Activated CD4-positive, alpha-beta memory T cell treated with anti-CD3 and anti-CD28 coated beads, Interleukin-2, amount 10 ng/mL, durations not matched to agents 7 days and 5 days (primary cell): ENCODE data around the gene RLN3. TPM values are rescaled to one million over a fixed set of nuclear protein-coding genes. Genes with fewer than 3 reads are reported as not detected.
A peak's percentile ranks its signal among the peaks of the same experiment; 100 is the strongest.

Experiments used
- CTCF ChIA-PET: fragments of 350-600 bp; sonication (Branson Sonifier 250); formaldehyde crosslinking; loops from one replicate; lab custom pipeline; 2021; ENCODE audit warnings: antibody characterized with exemption, inconsistent platforms; lab: Charles Lee
- POLR2A ChIA-PET: fragments of 350-600 bp; sonication (Branson Sonifier 250); formaldehyde crosslinking; loops from one replicate; lab custom pipeline; 2021; ENCODE audit warnings: antibody characterized with exemption; lab: Charles Lee
- DNase-seq: peaks from one replicate; pipeline ENCODE4 v3.0.0-alpha.2; 2020
- H3K27ac Mint-ChIP-seq: one replicate; pipeline ENCODE4 v1.8.0; 2021; ENCODE audit warnings: mild to moderate bottlenecking, mixed read lengths
- H3K27me3 Mint-ChIP-seq: one replicate; pipeline ENCODE4 v1.8.0; 2021; ENCODE audit warnings: mixed read lengths
- H3K36me3 Mint-ChIP-seq: one replicate; pipeline ENCODE4 v1.8.0; 2021; ENCODE audit warnings: low read depth, mixed read lengths
- H3K4me1 Mint-ChIP-seq: one replicate; pipeline ENCODE4 v1.8.0; 2021; ENCODE audit warnings: mixed read lengths
- H3K4me3 Mint-ChIP-seq: one replicate; pipeline ENCODE4 v1.8.0; 2021; ENCODE audit warnings: mild to moderate bottlenecking, mixed read lengths
- H3K9me3 Mint-ChIP-seq: one replicate; pipeline ENCODE4 v1.8.0; 2021; ENCODE audit warnings: mixed read lengths
- total RNA-seq, 2 experiments: library from RNA; stranded (reverse); gene quantifications; one replicate each; pipeline ENCODE4 v1.2.3, GENCODE V29; 2021

Gene RLN3
- total RNA-seq, 2 experiments from 2014 or later, result not detected

DNA sequence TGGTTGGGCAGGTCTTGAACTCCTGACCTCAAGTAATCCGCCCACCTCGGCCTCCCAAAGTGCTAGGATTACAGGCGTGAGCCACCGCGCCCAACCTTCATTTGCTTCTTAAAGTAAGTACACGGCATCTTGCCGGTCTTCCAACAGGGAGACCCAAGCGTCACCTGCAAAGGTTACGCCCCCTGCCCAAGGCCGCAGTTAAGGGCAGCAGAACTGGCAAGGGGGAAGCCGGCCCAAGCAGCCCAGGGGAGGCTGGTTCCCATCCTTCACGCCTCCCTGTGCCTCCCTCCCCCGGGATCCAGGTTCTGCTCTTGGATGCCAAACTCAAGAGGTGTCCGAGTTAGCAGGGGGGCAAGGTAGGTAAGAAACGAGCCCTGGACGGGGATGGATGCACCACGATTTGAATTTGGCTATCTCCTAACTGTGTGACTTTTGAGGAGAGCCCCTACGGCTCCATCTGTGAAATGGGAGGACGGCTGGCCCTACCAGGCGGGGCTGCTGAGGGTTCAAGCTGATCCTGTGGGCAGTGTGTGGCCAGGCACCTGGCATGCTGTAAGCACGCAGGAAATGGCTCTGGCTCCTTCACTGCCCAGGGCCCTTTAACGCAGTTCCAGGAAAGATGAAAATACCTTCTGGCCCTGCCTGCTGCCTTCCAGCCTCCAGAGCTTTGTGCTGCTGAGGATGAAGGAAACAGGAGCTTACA, 30.9 kb upstream of the RLN3 start:
- ChIA-PET POLR2A (interaction anchor here (11.7 kb wide), 1 partner anchor 11 kb away, joined by 157 read pairs; no protein-coding TSS in a partner anchor), CTCF (no interaction called here)
- H3K27ac Mint-ChIP-seq, result no peak overlapping the region
- H3K36me3 Mint-ChIP-seq, result peaks cover 39% of the 10 kb centered on the region
- H3K4me1 Mint-ChIP-seq, result peaks cover 13% of the 10 kb centered on the region
- no peaks in the 10 kb centered on the region for H3K27me3 Mint-ChIP-seq
- DNase-seq, result no peak
- H3K9me3 Mint-ChIP-seq, result peaks cover 9% of the 10 kb centered on the region
- no peak overlapping the region for H3K4me3 Mint-ChIP-seq

DNA sequence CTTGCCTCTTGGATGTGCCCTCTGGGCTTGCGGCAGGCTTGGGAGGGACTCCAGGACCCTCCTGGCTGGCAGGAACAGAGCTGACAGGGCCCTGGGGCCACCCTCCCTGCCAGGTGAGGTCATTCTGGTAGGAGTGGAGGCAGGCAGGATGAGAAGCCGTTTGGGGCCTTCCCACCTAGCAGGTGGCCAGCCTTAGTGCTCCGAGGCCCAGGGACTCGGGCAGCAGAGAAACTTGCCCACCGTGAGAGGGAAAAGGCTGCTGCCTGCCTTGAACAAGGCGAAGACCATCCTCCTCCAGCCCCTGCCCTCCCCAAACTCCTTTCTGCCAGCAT, 30.4 kb upstream of the RLN3 start:
- Mint-ChIP-seq H3K4me3 (no peak overlapping the region), H3K4me1 (peaks cover 19% of the 10 kb centered on the region), H3K27ac (no peak overlapping the region), H3K9me3 (peaks cover 9% of the 10 kb centered on the region), H3K36me3 (peaks cover 36% of the 10 kb centered on the region), H3K27me3 (no peaks in the 10 kb centered on the region)
- CTCF ChIA-PET, result no interaction called here
- no peak for DNase-seq
- POLR2A ChIA-PET, result interaction anchor here (1.8 to 11.7 kb wide), 2 partner anchors 12 to 35 kb away, joined by 5 to 157 read pairs; no protein-coding TSS in a partner anchor

DNA sequence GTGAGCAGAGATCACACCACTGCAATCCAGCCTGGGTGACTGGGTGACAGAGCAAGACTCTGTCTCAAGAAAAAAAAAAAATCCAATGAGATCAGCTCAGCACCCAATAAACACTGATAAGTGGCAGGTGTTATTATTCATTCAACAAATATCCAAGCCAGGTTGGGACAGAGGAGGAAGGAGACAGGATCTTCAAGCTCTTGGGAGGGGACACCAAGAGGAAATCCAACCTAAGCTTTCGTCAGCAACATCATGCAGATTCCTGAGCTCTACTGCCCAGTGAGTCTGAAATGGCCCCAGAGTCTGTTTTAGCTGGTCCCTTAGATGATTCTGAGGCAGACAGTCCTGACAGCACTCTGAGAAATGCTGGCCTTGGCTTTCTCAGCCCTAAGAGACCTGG, 29.5 kb upstream of the RLN3 start:
- Mint-ChIP-seq H3K9me3 (peaks cover 9% of the 10 kb centered on the region), H3K4me1 (peaks cover 27% of the 10 kb centered on the region), H3K4me3 (no peak overlapping the region), H3K27ac (no peak overlapping the region), H3K36me3 (peaks cover 33% of the 10 kb centered on the region), H3K27me3 (no peaks in the 10 kb centered on the region)
- CTCF ChIA-PET, result interaction anchor here (1.0 kb wide), 1 partner anchor 34 kb away, joined by 7 read pairs; the partner anchor contains the start of gene IL27RA
- DNase-seq, result no peak
- POLR2A ChIA-PET, result interaction anchor here (1.0 to 11.7 kb wide), 3 partner anchors 8 to 34 kb away, joined by 5 to 157 read pairs (median 5); partner anchors contain the start of gene RFX1

DNA sequence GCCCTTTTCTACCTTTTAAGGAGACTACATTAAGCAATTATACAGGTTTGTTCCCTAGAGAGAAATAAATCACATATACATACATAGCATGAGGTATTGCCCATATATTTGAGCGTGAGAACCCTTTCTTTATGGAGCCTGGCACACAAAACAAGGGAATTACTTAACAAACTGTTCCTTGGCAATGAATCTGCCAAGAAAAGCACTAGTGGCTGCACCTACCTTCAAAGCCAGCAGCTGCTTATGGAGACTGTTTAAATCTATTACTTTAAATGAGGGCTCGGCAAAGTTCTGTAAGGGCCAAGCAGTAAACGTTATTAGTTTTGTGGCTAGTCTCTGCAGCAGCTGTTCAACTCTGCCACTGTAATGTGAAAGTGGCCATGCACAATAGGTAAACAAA, 28.9 kb upstream of the RLN3 start:
- ChIA-PET CTCF (interaction anchor here (1.0 kb wide), 1 partner anchor 33 kb away, joined by 7 read pairs; the partner anchor contains the start of gene IL27RA), POLR2A (interaction anchor here (1.8 to 11.7 kb wide), 2 partner anchors 13 to 33 kb away, joined by 5 to 157 read pairs; no protein-coding TSS in a partner anchor)
- Mint-ChIP-seq H3K9me3 (peaks cover 9% of the 10 kb centered on the region), H3K36me3 (peaks cover 33% of the 10 kb centered on the region), H3K27me3 (no peaks in the 10 kb centered on the region), H3K4me3 (no peak overlapping the region), H3K27ac (no peak overlapping the region), H3K4me1 (peaks cover 32% of the 10 kb centered on the region)
- DNase-seq, result no peak

DNA sequence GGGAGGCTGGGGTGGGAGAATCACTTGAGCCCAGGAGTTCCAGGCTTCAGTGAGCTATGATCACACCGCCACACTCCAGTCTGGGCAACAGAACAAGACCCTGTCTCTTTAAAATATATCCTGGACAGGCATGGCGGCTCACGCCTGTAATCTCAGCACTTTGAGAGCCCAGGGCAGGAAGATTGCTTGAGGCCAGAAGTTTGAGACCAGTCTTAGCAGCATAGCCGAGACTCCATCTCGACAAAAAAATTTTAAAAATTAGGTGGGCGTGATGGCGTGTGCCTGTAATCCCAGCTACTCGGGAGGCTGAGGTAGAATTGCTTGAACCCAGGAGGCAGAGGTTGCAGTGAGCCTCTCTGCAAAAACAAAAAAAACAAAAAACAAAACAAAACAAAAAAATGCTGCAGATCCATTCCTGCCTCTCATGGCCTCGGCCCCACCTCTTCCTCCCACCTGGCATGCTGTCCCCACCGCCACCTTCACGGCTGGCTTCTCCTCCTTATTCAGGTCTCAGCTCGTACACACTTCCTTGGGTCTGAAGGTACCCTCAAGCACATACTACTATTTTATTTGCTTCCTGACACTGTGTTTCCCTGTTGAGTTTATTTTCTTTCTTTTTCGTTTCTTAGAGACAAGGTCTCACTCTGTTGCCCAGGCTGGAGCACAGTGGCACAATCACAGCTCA, 27.1 kb upstream of the RLN3 start:
- no peak for DNase-seq
- ChIA-PET CTCF (no interaction called here), POLR2A (interaction anchor here (1.3 to 11.7 kb wide), 2 partner anchors 9 to 15 kb away, joined by 4 to 157 read pairs; no protein-coding TSS in a partner anchor)
- Mint-ChIP-seq H3K4me3 (no peak overlapping the region), H3K36me3 (peaks cover 33% of the 10 kb centered on the region), H3K27ac (peak overlapping the region; percentile 42), H3K27me3 (no peaks in the 10 kb centered on the region), H3K4me1 (peaks cover 46% of the 10 kb centered on the region), H3K9me3 (peaks cover 9% of the 10 kb centered on the region)

DNA sequence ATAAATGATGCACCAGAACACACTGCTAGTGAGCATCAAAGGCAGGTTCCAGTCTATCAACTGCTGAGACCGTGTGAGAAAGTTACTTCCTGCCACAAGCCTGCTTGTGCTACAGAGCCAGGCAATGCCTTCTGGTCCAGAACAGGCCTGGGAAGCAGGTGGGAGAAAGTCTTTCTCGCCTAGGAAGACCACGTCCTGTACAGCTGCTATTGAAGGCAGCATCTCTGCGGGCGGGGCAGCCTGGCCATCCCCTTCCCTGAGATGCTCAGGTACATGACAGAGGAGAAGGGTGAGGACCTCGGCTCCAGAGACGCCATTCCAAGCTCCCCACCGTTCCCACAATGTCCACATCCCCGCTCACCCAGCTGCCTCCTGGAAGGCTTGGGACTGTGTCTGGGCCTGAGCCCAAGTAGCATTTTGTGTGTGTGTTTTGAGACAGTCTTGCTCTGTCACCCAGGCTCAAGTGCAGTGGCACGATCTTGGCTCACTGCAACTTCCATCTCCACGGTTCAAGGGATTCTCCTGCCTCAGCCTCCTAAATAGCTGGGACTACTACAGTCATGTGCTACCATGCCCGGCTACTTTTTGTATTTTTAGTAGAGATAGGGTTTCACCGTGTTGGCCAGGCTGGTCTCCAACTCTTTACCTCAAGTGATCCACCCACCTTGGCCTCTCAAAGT, 25.2 kb upstream of the RLN3 start:
- Mint-ChIP-seq H3K4me1 (peaks cover 48% of the 10 kb centered on the region), H3K36me3 (peaks cover 35% of the 10 kb centered on the region), H3K9me3 (peaks cover 9% of the 10 kb centered on the region), H3K27ac (peak overlapping the region; percentile 98), H3K4me3 (peak overlapping the region; percentile 61), H3K27me3 (no peaks in the 10 kb centered on the region)
- ChIA-PET POLR2A (interaction anchor here (1.0 to 11.7 kb wide), 8 partner anchors 9 to 134 kb away, joined by 3 to 157 read pairs (median 4); partner anchors contain the start of genes ASF1B, DCAF15 and IL27RA), CTCF (interaction anchor here (0.6 to 2.0 kb wide), 4 partner anchors 15 to 134 kb away, joined by 3 to 5 read pairs (median 4); partner anchors contain the start of genes ASF1B and IL27RA)
- peak; percentile 44 for DNase-seq

DNA sequence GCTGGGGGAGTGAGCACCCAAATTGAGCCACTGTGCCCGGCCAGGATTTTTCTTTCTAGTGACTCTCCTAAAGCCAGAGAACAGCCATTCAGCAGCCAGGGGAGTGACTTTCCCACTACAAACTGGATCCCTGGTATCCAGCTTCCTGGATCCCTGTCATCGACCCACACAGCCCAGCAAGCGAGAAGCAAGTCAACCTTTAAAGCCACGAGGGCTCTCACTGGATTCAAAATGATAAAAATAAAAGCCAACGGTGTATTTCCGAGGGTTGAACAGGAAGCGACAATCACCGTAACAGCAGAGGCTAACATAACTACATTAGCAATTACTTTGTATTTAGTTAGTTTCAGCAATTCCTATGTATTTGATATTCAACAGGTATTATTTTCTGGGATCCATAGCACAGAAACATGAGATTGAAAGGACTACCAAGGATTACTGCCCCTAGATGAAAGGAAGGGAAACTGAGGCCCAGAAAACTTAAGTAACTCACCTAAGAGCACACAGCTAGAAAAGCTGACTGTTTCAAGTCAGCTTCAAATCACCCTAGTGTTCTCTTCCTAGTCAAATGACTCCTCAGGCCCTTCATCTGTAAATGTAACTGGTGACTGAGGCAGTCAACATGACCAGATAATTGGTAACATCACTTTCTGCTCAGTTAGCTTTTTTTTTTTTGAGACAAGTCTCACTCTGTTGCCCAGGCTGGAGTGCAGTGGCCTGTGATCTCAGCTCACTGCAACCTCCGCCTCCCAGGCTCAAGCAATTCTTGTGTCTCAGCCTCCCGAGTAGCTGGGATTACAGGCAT, 24.5 kb upstream of the RLN3 start:
- peaks cover 27% of the 10 kb centered on the region for H3K36me3 Mint-ChIP-seq
- POLR2A ChIA-PET, result interaction anchor here (1.0 to 11.7 kb wide), 9 partner anchors 9 to 133 kb away, joined by 3 to 157 read pairs (median 4); partner anchors contain the start of genes ASF1B, DCAF15 and IL27RA
- no peaks in the 10 kb centered on the region for H3K27me3 Mint-ChIP-seq
- peak; percentile 35 for DNase-seq
- H3K27ac Mint-ChIP-seq, result peak overlapping the region; percentile 98
- peaks cover 9% of the 10 kb centered on the region for H3K9me3 Mint-ChIP-seq
- CTCF ChIA-PET, result interaction anchor here (0.6 to 2.0 kb wide), 5 partner anchors 16 to 133 kb away, joined by 3 to 7 read pairs (median 4); partner anchors contain the start of genes ASF1B and IL27RA
- peaks cover 50% of the 10 kb centered on the region for H3K4me1 Mint-ChIP-seq
- H3K4me3 Mint-ChIP-seq, result peak overlapping the region; percentile 61

DNA sequence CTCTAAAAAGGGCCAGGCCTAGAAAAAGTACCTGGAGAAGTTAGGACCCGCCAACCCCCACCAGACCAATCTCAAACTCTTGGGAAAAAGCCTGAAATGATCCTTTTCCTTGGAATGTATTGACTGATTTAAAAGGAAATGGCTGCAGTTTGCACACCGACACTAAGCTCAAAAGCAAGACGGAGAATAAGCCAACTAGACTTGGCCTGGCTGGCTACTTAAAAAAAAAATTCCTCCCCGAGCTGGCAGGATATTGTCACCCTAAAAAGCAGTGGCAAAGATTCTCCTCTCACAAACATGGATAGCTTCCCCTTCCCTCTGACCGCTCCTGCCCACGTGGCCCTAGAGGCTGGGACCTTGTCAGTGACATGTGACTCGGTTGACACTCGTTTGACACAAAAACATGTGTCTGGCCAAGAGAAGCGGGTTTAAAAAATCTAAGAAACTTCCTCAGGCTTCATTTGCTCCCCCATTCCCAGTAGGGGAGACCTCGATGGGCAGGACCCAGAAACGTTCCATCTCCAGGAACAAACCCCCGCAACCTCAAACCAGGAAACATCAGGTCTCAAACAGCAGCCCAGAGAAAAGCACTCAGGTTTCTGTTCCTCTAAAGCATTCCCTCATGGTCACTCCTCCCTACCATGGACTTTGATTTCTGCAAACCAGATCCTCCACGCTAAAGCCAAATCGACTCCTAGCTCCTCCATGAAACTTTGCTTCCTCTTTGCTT, 23.2 kb upstream of the RLN3 start:
- Mint-ChIP-seq H3K4me1 (peaks cover 51% of the 10 kb centered on the region), H3K36me3 (peaks cover 16% of the 10 kb centered on the region), H3K27ac (peak overlapping the region; percentile 84), H3K9me3 (peaks cover 2% of the 10 kb centered on the region), H3K27me3 (no peaks in the 10 kb centered on the region), H3K4me3 (peak overlapping the region; percentile 84)
- no peak for DNase-seq
- CTCF ChIA-PET, result interaction anchor here (1.8 kb wide), 1 partner anchor 27 kb away, joined by 4 read pairs; the partner anchor contains the start of gene IL27RA
- POLR2A ChIA-PET, result interaction anchor here (1.3 to 11.7 kb wide), 5 partner anchors 19 to 76 kb away, joined by 5 to 157 read pairs (median 49); partner anchors contain the start of genes DCAF15, IL27RA and PODNL1

DNA sequence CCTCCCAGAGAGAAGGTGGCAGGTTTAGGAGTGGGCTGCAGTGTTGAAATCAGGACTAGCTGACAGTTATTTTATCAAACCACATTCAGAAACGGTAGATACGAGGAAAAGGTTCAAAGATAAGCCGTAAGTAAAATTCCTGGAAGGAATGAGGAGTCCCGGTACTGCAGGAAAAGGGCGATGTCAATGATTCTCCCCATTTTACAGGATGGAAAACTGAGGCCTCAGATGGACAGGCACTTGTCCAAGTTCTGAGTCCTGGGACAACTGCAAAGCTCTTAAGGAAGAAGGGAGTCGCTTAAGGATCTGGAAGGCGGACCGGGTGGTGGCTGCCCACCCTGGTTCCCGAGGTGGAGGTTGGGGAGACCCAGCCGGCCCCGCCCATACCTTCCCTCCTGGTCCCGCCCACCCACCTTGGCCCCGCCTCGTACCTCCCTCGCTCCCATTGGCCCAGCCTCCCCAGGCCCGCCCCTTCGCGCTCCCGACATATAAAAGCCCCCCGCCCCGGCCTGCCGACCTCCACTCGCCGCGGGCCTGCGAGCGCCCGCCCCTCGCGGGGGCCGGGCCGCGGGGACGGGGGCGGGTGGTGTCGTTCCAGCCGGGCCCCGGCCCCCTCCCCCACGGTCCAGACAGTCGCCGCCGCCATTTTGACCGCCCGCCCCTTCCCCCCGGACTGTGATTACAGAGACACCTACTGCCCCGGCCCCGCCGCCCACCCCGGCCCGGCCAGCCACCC, 22.4 kb upstream of the RLN3 start:
- Mint-ChIP-seq H3K27ac (peak overlapping the region; percentile 84), H3K4me1 (peaks cover 48% of the 10 kb centered on the region), H3K4me3 (peak overlapping the region; percentile 84), H3K27me3 (no peaks in the 10 kb centered on the region), H3K36me3 (peaks cover 9% of the 10 kb centered on the region), H3K9me3 (peaks cover 2% of the 10 kb centered on the region)
- CTCF ChIA-PET, result interaction anchor here (0.8 to 1.7 kb wide), 8 partner anchors 14 to 142 kb away, joined by 3 to 4 read pairs (median 3); partner anchors contain the start of genes DCAF15 and MISP3
- POLR2A ChIA-PET, result interaction anchor here (0.9 to 11.7 kb wide), 13 partner anchors 7 to 376 kb away, joined by 3 to 157 read pairs (median 5); partner anchors contain the start of genes ADGRE5, ASF1B, DCAF15 and IL27RA
- peak; percentile 93 for DNase-seq

DNA sequence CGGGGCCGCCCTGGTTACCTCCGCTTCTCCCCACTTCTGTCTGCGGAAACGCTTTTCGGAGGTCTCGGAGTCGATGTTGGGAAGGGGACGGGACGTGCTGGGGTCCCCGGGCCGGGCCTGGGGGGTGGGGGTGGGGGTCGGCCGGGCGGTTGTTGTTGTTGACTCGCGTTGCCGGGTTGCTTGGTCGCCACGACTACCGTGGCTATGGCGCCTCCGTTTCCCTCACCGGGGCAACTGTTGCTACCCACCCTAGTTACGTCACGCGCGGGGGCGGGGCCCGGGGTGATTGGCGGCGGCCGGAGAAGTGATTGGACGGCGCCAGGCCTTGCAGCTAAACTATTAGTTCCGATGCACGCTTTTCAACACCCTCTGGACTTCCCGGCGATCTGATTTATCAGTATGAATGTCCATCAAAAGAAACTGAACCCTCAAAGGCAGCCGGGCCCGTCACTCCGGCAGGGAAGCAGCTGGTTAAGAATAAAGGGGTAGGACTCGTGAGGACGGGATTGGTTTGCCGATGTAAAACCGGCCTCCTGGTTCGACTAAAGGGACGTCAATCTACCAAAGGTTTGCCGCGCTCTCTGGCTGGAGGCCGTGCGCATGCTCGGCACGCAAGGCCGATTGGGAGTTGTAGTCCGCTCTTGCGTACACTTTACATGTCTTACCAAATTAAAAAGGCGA, 21.7 kb upstream of the RLN3 start, which contains the start of gene RFX1:
TSS of gene RFX1 (minus strand) at position 236 of the 681 bp plus-strand sequence. CDS start 12,477 bp downstream, outside the sequence.
- ChIA-PET CTCF (interaction anchor here (0.8 to 1.7 kb wide), 10 partner anchors 13 to 143 kb away, joined by 3 to 4 read pairs (median 3); partner anchors contain the start of genes DCAF15 and MISP3), POLR2A (interaction anchor here (0.8 to 11.7 kb wide), 18 partner anchors 8 to 375 kb away, joined by 3 to 157 read pairs (median 4); partner anchors contain the start of genes ADGRE5, ASF1B, DCAF15 and IL27RA)
- peaks cover 3% of the 10 kb centered on the region for H3K36me3 Mint-ChIP-seq
- peak within 1 kb of the TSS; percentile 84 for H3K4me3 Mint-ChIP-seq
- no peaks in the 10 kb centered on the region for H3K9me3 Mint-ChIP-seq
- H3K4me1 Mint-ChIP-seq, result peaks cover 41% of the 10 kb centered on the region
- peak; percentile 100 for DNase-seq
- H3K27ac Mint-ChIP-seq, result peak within 1 kb of the TSS; percentile 93
- no peaks in the 10 kb centered on the region for H3K27me3 Mint-ChIP-seq
